K562 (cell line): ENCODE measurements around the gene SPHK1. TPM values are rescaled to one million over a fixed set of nuclear protein-coding genes. Genes with fewer than 3 reads are reported as not detected.

Source experiments
- CBX1 ChIP-seq: sonication (generic); IDR thresholded peaks from 2 replicates; pipeline ENCODE4 v1.6.1; 2016; ENCODE audit warnings: antibody characterized with exemption, low read depth, mild to moderate bottlenecking
- ELF4 ChIP-seq: fragments of 450-650 bp; formaldehyde crosslinking; IDR thresholded peaks from 2 replicates; pipeline ENCODE4 v1.4.0; 2022; ENCODE audit warnings: missing genetic modification characterization
- EP400 ChIP-seq: fragments of 450-650 bp; IDR thresholded peaks from 2 replicates; pipeline ENCODE4 v1.6.1; 2017; ENCODE audit warnings: antibody characterized with exemption, mild to moderate bottlenecking, moderate library complexity
- LEF1 ChIP-seq: fragments of 450-650 bp; IDR thresholded peaks from 2 replicates; pipeline ENCODE4 v1.6.1; 2016; ENCODE audit warnings: mild to moderate bottlenecking
- MCM2 ChIP-seq: fragments of 450-650 bp; IDR thresholded peaks from 2 replicates; pipeline ENCODE4 v1.6.1; 2017; ENCODE audit warnings: low read depth, mild to moderate bottlenecking
- MTA3 ChIP-seq: fragments of 450-650 bp; formaldehyde crosslinking; IDR thresholded peaks from 2 replicates; pipeline ENCODE4 v1.6.1; 2017; ENCODE audit warnings: mild to moderate bottlenecking, borderline replicate concordance
- SMAD1 ChIP-seq: fragments of 150-350 bp; IDR thresholded peaks from 2 replicates; pipeline ENCODE4 v1.6.1; 2014; ENCODE audit warnings: low read length, low read depth; ENCODE audit not compliant: partially characterized antibody
- TAL1 ChIP-seq: fragments of 450-650 bp; IDR thresholded peaks from 2 replicates; pipeline ENCODE4 v1.6.1; 2016; ENCODE audit warnings: mild to moderate bottlenecking
- TCFL5 ChIP-seq: fragments of 250-450 bp; sonication (Bioruptor Pico); conservative IDR thresholded peaks from 2 replicates; pipeline ENCODE4 v1.6.1; 2021; ENCODE audit warnings: mild to moderate bottlenecking, moderate library complexity, matching md5 sums
- U2AF2 ChIP-seq: fragments of 200-400 bp; formaldehyde crosslinking; optimal IDR thresholded peaks from 2 replicates; pipeline ENCODE3; 2017; ENCODE audit warnings: low read depth, mild to moderate bottlenecking, low read length
- ZBTB7A ChIP-seq: IDR thresholded peaks from 2 replicates; pipeline ENCODE4 v1.6.1; 2011; ENCODE audit warnings: low read depth, mild to moderate bottlenecking, low read length, moderate library complexity, borderline replicate concordance; ENCODE audit not compliant: control insufficient read depth
- ZNF217 ChIP-seq: sonication (generic); formaldehyde crosslinking; IDR thresholded peaks from 2 replicates; pipeline ENCODE4 v1.8.0; 2022; ENCODE audit warnings: mild to moderate bottlenecking, missing genetic modification reagents
- ZNF830 ChIP-seq: fragments of 250-450 bp; sonication (Bioruptor Pico); IDR thresholded peaks from 2 replicates; pipeline ENCODE4 v1.5.0; 2021; ENCODE audit warnings: mild to moderate bottlenecking
- polyA plus RNA-seq, 8 experiments: library from polyadenylated mRNA; depleted of rRNA in 4 of 8; stranded (reverse) in 5 of 8; unstranded in 3 of 8; fragments of >200 nt; fragmentation: Nextera tagmentation in 2 of 8; fragmentation: Illumina TruSeq in 1 of 8; extraction: Ambion mirVana in 2 of 8; extraction: Trizol in 1 of 8; gene quantifications; 2 replicates each; pipeline versions ENCODE4 v1.2.1 to v1.2.3, GENCODE V29; 2011 to 2014; ENCODE audit warnings: inconsistent platforms in 1 of 8, missing spikeins in 1 of 8
- total RNA-seq, 7 experiments: library from RNA; depleted of rRNA in 6 of 7; stranded (reverse); fragments of >200 nt in 6 of 7; fragmentation: Illumina TruSeq in 2 of 7; extraction: Trizol in 2 of 7; gene quantifications; 2 replicates each; pipeline versions ENCODE4 v1.2.1 to v1.2.3, GENCODE V29; 2011 to 2021; ENCODE audit warnings: low replicate concordance in 1 of 7
- TF ChIP-seq, protein P1 (sequence below): fragments of 450-650 bp; formaldehyde crosslinking; conservative IDR thresholded peaks from 2 replicates; pipeline ENCODE4 v1.4.0; 2022; ENCODE audit warnings: mild to moderate bottlenecking, missing genetic modification characterization
- TF ChIP-seq, protein P2 (sequence below): fragments of 450-650 bp; formaldehyde crosslinking; IDR thresholded peaks from 2 replicates; pipeline ENCODE4 v1.4.0; 2022; ENCODE audit warnings: missing genetic modification characterization
- TF ChIP-seq, protein P3 (sequence below): sonication (generic); formaldehyde crosslinking; IDR thresholded peaks from 2 replicates; pipeline ENCODE4 v1.8.1; 2022; ENCODE audit warnings: missing genetic modification reagents
- TF ChIP-seq, protein P4 (sequence below): fragments of 250-450 bp; sonication (Bioruptor Pico); IDR thresholded peaks from 2 replicates; pipeline ENCODE4 v1.4.0; 2020; ENCODE audit warnings: mild to moderate bottlenecking, moderate library complexity
- TF ChIP-seq, protein P5 (sequence below): sonication (generic); formaldehyde crosslinking; IDR thresholded peaks from 2 replicates; pipeline ENCODE4 v1.8.1; 2023; ENCODE audit warnings: mild to moderate bottlenecking, missing genetic modification reagents
- TF ChIP-seq, protein P6 (sequence below): fragments of 250-450 bp; sonication (Bioruptor Pico); IDR thresholded peaks from 2 replicates; pipeline ENCODE4 v1.8.0; 2022; ENCODE audit warnings: moderate library complexity, mild to moderate bottlenecking, inconsistent platforms

Gene SPHK1
- total and polyA plus RNA-seq, 9 of the 15 experiments (the other 6 are each of a cell fraction or from before 2014, with no cell fraction given), result 0.21 to 60.3 (median 14.5) TPM

DNA sequence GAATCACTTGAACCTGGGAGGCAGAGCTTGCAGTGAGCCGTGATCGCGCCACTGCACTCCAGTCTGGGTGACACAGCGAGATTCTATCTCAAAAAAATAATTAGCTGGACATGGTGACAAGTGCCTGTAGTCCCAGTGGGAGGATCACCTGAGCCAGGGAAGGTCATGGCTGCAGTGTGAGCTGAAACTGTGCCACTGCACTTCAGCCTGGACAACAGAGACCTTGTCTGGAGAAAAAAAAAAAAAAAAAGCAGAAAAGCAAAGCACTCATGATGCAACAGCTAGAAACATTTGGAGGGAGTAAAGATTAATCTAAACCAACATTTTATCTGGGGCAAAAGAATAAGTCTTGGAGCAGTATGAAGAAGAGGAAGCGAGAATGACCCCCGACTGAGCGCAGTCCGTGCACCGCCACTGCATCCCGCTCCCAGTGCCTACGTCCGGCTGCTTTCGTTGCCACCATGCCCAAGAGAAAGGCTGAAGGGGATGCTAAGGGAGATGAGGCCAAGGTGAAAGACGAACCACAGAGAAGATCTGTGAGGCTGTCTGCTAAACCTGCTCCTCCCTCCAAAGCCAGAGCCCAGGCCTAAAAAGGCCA, 38.9 kb upstream of the SPHK1 start (continued):
- TF ChIP-seq, protein P1, sequence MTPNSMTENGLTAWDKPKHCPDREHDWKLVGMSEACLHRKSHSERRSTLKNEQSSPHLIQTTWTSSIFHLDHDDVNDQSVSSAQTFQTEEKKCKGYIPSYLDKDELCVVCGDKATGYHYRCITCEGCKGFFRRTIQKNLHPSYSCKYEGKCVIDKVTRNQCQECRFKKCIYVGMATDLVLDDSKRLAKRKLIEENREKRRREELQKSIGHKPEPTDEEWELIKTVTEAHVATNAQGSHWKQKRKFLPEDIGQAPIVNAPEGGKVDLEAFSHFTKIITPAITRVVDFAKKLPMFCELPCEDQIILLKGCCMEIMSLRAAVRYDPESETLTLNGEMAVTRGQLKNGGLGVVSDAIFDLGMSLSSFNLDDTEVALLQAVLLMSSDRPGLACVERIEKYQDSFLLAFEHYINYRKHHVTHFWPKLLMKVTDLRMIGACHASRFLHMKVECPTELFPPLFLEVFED, result no peak
- TF ChIP-seq EP400 (peak; percentile 49; the same call in 1 of the 2 replicates), CBX1 (no peak), ZNF830 (CRISPR knock-in tag) (no peak), MCM2 (no peak), TCFL5 (CRISPR knock-in tag) (no peak), SMAD1 (no peak), TAL1 (no peak; the same call in 1 of the 2 replicates), ZBTB7A (no peak), U2AF2 (no peak), ZNF217 (CRISPR knock-in tag) (no peak), LEF1 (peak; percentile 55; the same call in 1 of the 2 replicates), ELF4 (CRISPR knock-in tag) (no peak), MTA3 (no peak)
- TF ChIP-seq, protein P2, sequence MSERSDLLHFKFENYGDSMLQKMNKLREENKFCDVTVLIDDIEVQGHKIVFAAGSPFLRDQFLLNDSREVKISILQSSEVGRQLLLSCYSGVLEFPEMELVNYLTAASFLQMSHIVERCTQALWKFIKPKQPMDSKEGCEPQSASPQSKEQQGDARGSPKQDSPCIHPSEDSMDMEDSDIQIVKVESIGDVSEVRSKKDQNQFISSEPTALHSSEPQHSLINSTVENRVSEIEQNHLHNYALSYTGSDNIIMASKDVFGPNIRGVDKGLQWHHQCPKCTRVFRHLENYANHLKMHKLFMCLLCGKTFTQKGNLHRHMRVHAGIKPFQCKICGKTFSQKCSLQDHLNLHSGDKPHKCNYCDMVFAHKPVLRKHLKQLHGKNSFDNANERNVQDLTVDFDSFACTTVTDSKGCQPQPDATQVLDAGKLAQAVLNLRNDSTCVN (CRISPR knock-in tag), result no peak
- TF ChIP-seq, protein P3, sequence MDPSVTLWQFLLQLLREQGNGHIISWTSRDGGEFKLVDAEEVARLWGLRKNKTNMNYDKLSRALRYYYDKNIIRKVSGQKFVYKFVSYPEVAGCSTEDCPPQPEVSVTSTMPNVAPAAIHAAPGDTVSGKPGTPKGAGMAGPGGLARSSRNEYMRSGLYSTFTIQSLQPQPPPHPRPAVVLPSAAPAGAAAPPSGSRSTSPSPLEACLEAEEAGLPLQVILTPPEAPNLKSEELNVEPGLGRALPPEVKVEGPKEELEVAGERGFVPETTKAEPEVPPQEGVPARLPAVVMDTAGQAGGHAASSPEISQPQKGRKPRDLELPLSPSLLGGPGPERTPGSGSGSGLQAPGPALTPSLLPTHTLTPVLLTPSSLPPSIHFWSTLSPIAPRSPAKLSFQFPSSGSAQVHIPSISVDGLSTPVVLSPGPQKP (CRISPR knock-in tag), result no peak
- TF ChIP-seq, protein P4, sequence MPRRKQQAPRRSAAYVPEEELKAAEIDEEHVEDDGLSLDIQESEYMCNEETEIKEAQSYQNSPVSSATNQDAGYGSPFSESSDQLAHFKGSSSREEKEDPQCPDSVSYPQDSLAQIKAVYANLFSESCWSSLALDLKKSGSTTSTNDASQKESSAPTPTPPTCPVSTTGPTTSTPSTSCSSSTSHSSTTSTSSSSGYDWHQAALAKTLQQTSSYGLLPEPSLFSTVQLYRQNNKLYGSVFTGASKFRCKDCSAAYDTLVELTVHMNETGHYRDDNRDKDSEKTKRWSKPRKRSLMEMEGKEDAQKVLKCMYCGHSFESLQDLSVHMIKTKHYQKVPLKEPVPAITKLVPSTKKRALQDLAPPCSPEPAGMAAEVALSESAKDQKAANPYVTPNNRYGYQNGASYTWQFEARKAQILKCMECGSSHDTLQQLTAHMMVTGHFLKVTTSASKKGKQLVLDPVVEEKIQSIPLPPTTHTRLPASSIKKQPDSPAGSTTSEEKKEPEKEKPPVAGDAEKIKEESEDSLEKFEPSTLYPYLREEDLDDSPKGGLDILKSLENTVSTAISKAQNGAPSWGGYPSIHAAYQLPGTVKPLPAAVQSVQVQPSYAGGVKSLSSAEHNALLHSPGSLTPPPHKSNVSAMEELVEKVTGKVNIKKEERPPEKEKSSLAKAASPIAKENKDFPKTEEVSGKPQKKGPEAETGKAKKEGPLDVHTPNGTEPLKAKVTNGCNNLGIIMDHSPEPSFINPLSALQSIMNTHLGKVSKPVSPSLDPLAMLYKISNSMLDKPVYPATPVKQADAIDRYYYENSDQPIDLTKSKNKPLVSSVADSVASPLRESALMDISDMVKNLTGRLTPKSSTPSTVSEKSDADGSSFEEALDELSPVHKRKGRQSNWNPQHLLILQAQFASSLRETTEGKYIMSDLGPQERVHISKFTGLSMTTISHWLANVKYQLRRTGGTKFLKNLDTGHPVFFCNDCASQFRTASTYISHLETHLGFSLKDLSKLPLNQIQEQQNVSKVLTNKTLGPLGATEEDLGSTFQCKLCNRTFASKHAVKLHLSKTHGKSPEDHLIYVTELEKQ (CRISPR knock-in tag), result no peak
- TF ChIP-seq, protein P5, sequence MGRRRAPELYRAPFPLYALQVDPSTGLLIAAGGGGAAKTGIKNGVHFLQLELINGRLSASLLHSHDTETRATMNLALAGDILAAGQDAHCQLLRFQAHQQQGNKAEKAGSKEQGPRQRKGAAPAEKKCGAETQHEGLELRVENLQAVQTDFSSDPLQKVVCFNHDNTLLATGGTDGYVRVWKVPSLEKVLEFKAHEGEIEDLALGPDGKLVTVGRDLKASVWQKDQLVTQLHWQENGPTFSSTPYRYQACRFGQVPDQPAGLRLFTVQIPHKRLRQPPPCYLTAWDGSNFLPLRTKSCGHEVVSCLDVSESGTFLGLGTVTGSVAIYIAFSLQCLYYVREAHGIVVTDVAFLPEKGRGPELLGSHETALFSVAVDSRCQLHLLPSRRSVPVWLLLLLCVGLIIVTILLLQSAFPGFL (CRISPR knock-in tag), result no peak
- TF ChIP-seq, protein P6, sequence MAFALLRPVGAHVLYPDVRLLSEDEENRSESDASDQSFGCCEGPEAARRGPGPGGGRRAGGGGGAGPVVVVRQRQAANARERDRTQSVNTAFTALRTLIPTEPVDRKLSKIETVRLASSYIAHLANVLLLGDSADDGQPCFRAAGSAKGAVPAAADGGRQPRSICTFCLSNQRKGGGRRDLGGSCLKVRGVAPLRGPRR (CRISPR knock-in tag), result no peak
